ENCODE results near the gene AIM2.

- TF ChIP-seq CTCF (IDR thresholded peaks at IDR 0.05) (no peak), ZFX (IDR thresholded peaks at IDR 0.05; ENCODE audit: borderline replicate concordance) (no peak)
Observed at GRCh38 chr1:159030877-159031447, 45.6 kb downstream of the AIM2 start.
